ENCODE data around the gene RALGAPA1. TPM values are rescaled to one million over a fixed set of nuclear protein-coding genes. Genes with fewer than 3 reads are reported as not detected.

RALGAPA1 gene
- total and polyA plus RNA-seq, 2 donors (not counting 1 experiment from before 2014, with no cell fraction given), result 17.3 to 94.0 TPM

GRCh38 chr14:35557221-35557747 lies 251.8 kb downstream of the RALGAPA1 start:
- H3K4me1 ChIP-seq (ENCODE audit: control insufficient read depth in 2 of 2, insufficient read depth in 2 of 2, low read length in 2 of 2), result no peaks in the 10 kb centered on the region
- no peaks in the 10 kb centered on the region for H3K27me3 Mint-ChIP-seq
- no peak overlapping the region for H3K27ac Mint-ChIP-seq
- ChIA-PET POLR2A (no interaction called here), CTCF (no interaction called here)
- no peaks in the 10 kb centered on the region for H3K4me1 Mint-ChIP-seq
- H3K79me2 ChIP-seq (ENCODE audit: control insufficient read depth, insufficient read depth, low read length), result no peaks in the 10 kb centered on the region
- H3K4me3 Mint-ChIP-seq, result no peak overlapping the region
- H3K36me3 ChIP-seq (replicated peaks in 1 of 2; ENCODE audit: control extremely low read depth in 1 of 2, control insufficient read depth in 1 of 2, extremely low read depth in 1 of 2, insufficient read depth in 2 of 2, low read length in 1 of 2), result no peaks in the 10 kb centered on the region
- no peak overlapping the region for H3K9ac ChIP-seq (ENCODE audit: low read length)
- TF ChIP-seq CTCF (IDR thresholded peaks at IDR 0.05) (no peak), EZH2 (IDR thresholded peaks at IDR 0.05; ENCODE audit: borderline replicate concordance, insufficient read depth, low read depth, low read length, poor library complexity, severe bottlenecking) (no peak)
- no peak overlapping the region for H3K4me3 ChIP-seq (ENCODE audit: control extremely low read depth in 1 of 5, extremely low read depth in 1 of 5, insufficient read depth in 1 of 5, low read depth in 2 of 5, low read length in 4 of 5)
- no peaks in the 10 kb centered on the region for H3K27me3 ChIP-seq (replicated peaks in 1 of 4; ENCODE audit: control extremely low read depth in 1 of 4, control insufficient read depth in 3 of 4, insufficient read depth in 4 of 4, low read length in 3 of 4)
- no peak for DNase-seq
- H3K9me3 Mint-ChIP-seq (ENCODE audit: insufficient read depth), result no peaks in the 10 kb centered on the region
- intact Hi-C loops (cut with micrococcal nuclease), result no loop called here
- no peaks in the 10 kb centered on the region for H4K20me1 ChIP-seq (ENCODE audit: control insufficient read depth, insufficient read depth, low read length, poor library complexity, severe bottlenecking)
- no peak overlapping the region for H2AFZ ChIP-seq (ENCODE audit: insufficient read depth, low read depth, low read length, poor library complexity, severe bottlenecking)
- H3K4me2 ChIP-seq (replicated peaks; ENCODE audit: low read depth, low read length, poor library complexity, severe bottlenecking), result no peak overlapping the region
- no peaks in the 10 kb centered on the region for H3K9me3 ChIP-seq (ENCODE audit: control extremely low read depth in 1 of 3, control insufficient read depth in 2 of 3, insufficient read depth in 1 of 3, low read length in 2 of 3)
- no peak for ATAC-seq (ENCODE audit: low read depth)
- H3K27ac ChIP-seq (ENCODE audit: low read length in 2 of 2), result no peak overlapping the region

GRCh38 chr14:35556548-35556947 lies 252.5 kb downstream of the RALGAPA1 start:
- intact Hi-C loops (cut with micrococcal nuclease), result no loop called here
- H3K9ac ChIP-seq (ENCODE audit: low read length), result no peak overlapping the region
- H3K27me3 ChIP-seq (replicated peaks in 1 of 4; ENCODE audit: control extremely low read depth in 1 of 4, control insufficient read depth in 3 of 4, insufficient read depth in 4 of 4, low read length in 3 of 4), result no peaks in the 10 kb centered on the region
- H3K79me2 ChIP-seq (ENCODE audit: control insufficient read depth, insufficient read depth, low read length), result no peaks in the 10 kb centered on the region
- ChIA-PET CTCF (no interaction called here), POLR2A (no interaction called here)
- no peaks in the 10 kb centered on the region for H3K4me1 Mint-ChIP-seq
- no peak overlapping the region for H3K27ac Mint-ChIP-seq
- no peaks in the 10 kb centered on the region for H3K4me1 ChIP-seq (ENCODE audit: control insufficient read depth in 2 of 2, insufficient read depth in 2 of 2, low read length in 2 of 2)
- no peaks in the 10 kb centered on the region for H3K36me3 ChIP-seq (replicated peaks in 1 of 2; ENCODE audit: control extremely low read depth in 1 of 2, control insufficient read depth in 1 of 2, extremely low read depth in 1 of 2, insufficient read depth in 2 of 2, low read length in 1 of 2)
- WGBS (ENCODE audit: insufficient coverage), result no CpG with 5 or more reads among the region's 1 CpG
- H3K4me3 Mint-ChIP-seq, result no peak overlapping the region
- ATAC-seq (ENCODE audit: low read depth), result no peak
- no peak overlapping the region for H3K4me3 ChIP-seq (ENCODE audit: control extremely low read depth in 1 of 5, extremely low read depth in 1 of 5, insufficient read depth in 1 of 5, low read depth in 2 of 5, low read length in 4 of 5)
- DNase-seq, result no peak
- no peaks in the 10 kb centered on the region for H3K9me3 Mint-ChIP-seq (ENCODE audit: insufficient read depth)
- H4K20me1 ChIP-seq (ENCODE audit: control insufficient read depth, insufficient read depth, low read length, poor library complexity, severe bottlenecking), result no peaks in the 10 kb centered on the region
- TF ChIP-seq EZH2 (IDR thresholded peaks at IDR 0.05; ENCODE audit: borderline replicate concordance, insufficient read depth, low read depth, low read length, poor library complexity, severe bottlenecking), result no peak
- no peak for TF ChIP-seq CTCF (IDR thresholded peaks at IDR 0.05)
- no peak overlapping the region for H3K4me2 ChIP-seq (replicated peaks; ENCODE audit: low read depth, low read length, poor library complexity, severe bottlenecking)
- H3K27me3 Mint-ChIP-seq, result no peaks in the 10 kb centered on the region
- H3K9me3 ChIP-seq (ENCODE audit: control extremely low read depth in 1 of 3, control insufficient read depth in 2 of 3, insufficient read depth in 1 of 3, low read length in 2 of 3), result no peaks in the 10 kb centered on the region
- H2AFZ ChIP-seq (ENCODE audit: insufficient read depth, low read depth, low read length, poor library complexity, severe bottlenecking), result no peak overlapping the region
- no peak overlapping the region for H3K27ac ChIP-seq (ENCODE audit: low read length in 2 of 2)
